ENCODE results near the gene PRKG1. TPM values are rescaled to one million over a fixed set of nuclear protein-coding genes. Genes with fewer than 3 reads are reported as not detected.

PRKG1 gene
- polyA plus RNA-seq, 3 donors: not detected

- no peak overlapping the region for H3K27ac Mint-ChIP-seq
- Histone ChIP-seq H3K27me3 (ENCODE audit: control insufficient read depth in 2 of 2, insufficient read depth in 2 of 2, low read length in 2 of 2) (no peaks in the 10 kb centered on the region), H3K27ac (ENCODE audit: low read depth in 1 of 2, low read length in 2 of 2) (no peak overlapping the region), H3K9me3 (replicated peaks in 1 of 2; ENCODE audit: control insufficient read depth in 1 of 2, insufficient read depth in 1 of 2, low read length in 2 of 2) (no peaks in the 10 kb centered on the region), H3K4me3 (replicated peaks in 1 of 3; ENCODE audit: low read depth in 2 of 3, low read length in 3 of 3) (no peak overlapping the region), H3K4me1 (ENCODE audit: control insufficient read depth in 1 of 2, insufficient read depth in 2 of 2, low read length in 2 of 2) (no peaks in the 10 kb centered on the region), H3K79me2 (ENCODE audit: insufficient read depth, low read length) (no peaks in the 10 kb centered on the region), H3K4me2 (replicated peaks; ENCODE audit: extremely low read depth, low read length, poor library complexity, severe bottlenecking) (no peak overlapping the region), H4K20me1 (ENCODE audit: insufficient read depth, low read length) (no peaks in the 10 kb centered on the region), H3K36me3 (replicated peaks in 1 of 2; ENCODE audit: control insufficient read depth in 1 of 2, insufficient read depth in 2 of 2, low read length in 2 of 2) (no peaks in the 10 kb centered on the region), H3K9ac (ENCODE audit: insufficient read depth, low read length, poor library complexity, severe bottlenecking) (no peak overlapping the region), H2AFZ (ENCODE audit: insufficient read depth, low read depth, low read length, poor library complexity, severe bottlenecking) (no peak overlapping the region)
- 82% methylated on average over 3 of the region's 6 CpGs for WGBS (ENCODE audit: insufficient coverage)
- no peak overlapping the region for H3K4me3 Mint-ChIP-seq
- H3K9me3 Mint-ChIP-seq: no peaks in the 10 kb centered on the region
- H3K36me3 Mint-ChIP-seq: no peaks in the 10 kb centered on the region
- intact Hi-C loops (cut with micrococcal nuclease): no loop called here
- H3K4me1 Mint-ChIP-seq: no peaks in the 10 kb centered on the region
- no peak for DNase-seq
- peaks cover 0 to 2% (median 0%) of the 10 kb centered on the region in 3 donors for H3K27me3 Mint-ChIP-seq (ENCODE audit: low read depth in 3 of 3)
- no peak for TF ChIP-seq CTCF (IDR thresholded peaks at IDR 0.05)
Observed at GRCh38 chr10:51707392-51707791, 633.1 kb downstream of the PRKG1 start.

DNA sequence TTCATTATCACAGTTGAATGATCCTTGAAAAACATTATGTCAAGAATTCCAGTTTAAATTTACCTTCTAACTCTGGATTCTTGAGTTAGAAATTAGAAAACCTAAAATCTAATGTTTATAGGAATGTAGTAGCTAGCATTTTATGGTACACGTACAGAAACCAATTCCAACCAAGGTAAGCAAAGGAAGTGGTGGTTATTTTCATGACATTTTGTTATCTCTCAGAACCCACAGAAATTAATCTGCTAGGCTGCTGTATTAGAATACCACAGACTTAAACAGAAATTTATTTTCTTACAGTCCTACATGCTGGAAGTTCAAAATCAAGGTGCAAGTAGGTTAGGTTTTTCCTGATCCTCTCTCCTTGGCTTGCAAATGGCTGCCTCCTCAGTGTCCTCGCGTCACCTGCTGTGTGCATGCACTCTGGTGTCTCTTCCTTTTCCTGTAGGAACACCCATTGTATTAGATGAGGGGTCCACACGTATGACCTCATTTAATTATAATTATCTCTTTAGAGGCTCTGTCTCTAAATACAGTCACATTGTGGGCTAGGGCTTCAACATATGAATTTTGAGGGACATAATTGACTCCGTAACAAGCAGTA, 633.6 kb downstream of the PRKG1 start:
- DNase-seq: no peak
- Mint-ChIP-seq H3K9me3 (no peaks in the 10 kb centered on the region), H3K36me3 (no peaks in the 10 kb centered on the region), H3K4me1 (no peaks in the 10 kb centered on the region), H3K27me3 (ENCODE audit: low read depth in 3 of 3) (peaks cover 0 to 2% (median 0%) of the 10 kb centered on the region in 3 donors), H3K4me3 (no peak overlapping the region), H3K27ac (no peak overlapping the region)
- Histone ChIP-seq H4K20me1 (ENCODE audit: insufficient read depth, low read length) (no peaks in the 10 kb centered on the region), H3K9me3 (replicated peaks in 1 of 2; ENCODE audit: control insufficient read depth in 1 of 2, insufficient read depth in 1 of 2, low read length in 2 of 2) (no peaks in the 10 kb centered on the region), H3K4me3 (replicated peaks in 1 of 3; ENCODE audit: low read depth in 2 of 3, low read length in 3 of 3) (no peak overlapping the region), H3K27me3 (ENCODE audit: control insufficient read depth in 2 of 2, insufficient read depth in 2 of 2, low read length in 2 of 2) (no peaks in the 10 kb centered on the region), H3K36me3 (replicated peaks in 1 of 2; ENCODE audit: control insufficient read depth in 1 of 2, insufficient read depth in 2 of 2, low read length in 2 of 2) (no peaks in the 10 kb centered on the region), H3K79me2 (ENCODE audit: insufficient read depth, low read length) (no peaks in the 10 kb centered on the region), H3K4me2 (replicated peaks; ENCODE audit: extremely low read depth, low read length, poor library complexity, severe bottlenecking) (no peak overlapping the region), H2AFZ (ENCODE audit: insufficient read depth, low read depth, low read length, poor library complexity, severe bottlenecking) (no peak overlapping the region), H3K4me1 (ENCODE audit: control insufficient read depth in 1 of 2, insufficient read depth in 2 of 2, low read length in 2 of 2) (no peaks in the 10 kb centered on the region), H3K27ac (ENCODE audit: low read depth in 1 of 2, low read length in 2 of 2) (no peak overlapping the region), H3K9ac (ENCODE audit: insufficient read depth, low read length, poor library complexity, severe bottlenecking) (no peak overlapping the region)
- TF ChIP-seq CTCF (IDR thresholded peaks at IDR 0.05): no peak
- no CpG with 5 or more reads among the region's 5 CpGs for WGBS (ENCODE audit: insufficient coverage)
- intact Hi-C loops (cut with micrococcal nuclease): no loop called here
